Neuronal stem cell (in vitro differentiated cells): ENCODE results near the gene EPB41L2.

ENCODE experiments used
- DNase-seq: peaks from one replicate; pipeline ENCODE4 v3.0.0-alpha.2; 2013; ENCODE audit warnings: low spot score
- H2AFZ ChIP-seq: one replicate; pipeline ENCODE4 v1.6.1; 2013; ENCODE audit warnings: mild to moderate bottlenecking, low read length, inconsistent platforms
- H2AK5ac ChIP-seq: 2 replicates; pipeline ENCODE4 v1.6.1; 2013; ENCODE audit warnings: low read depth, mild to moderate bottlenecking, inconsistent platforms, low read length, moderate library complexity, mixed read lengths
- H2BK120ac ChIP-seq: 2 replicates; pipeline ENCODE4 v1.6.1; 2013; ENCODE audit warnings: low read depth, mild to moderate bottlenecking, inconsistent platforms, low read length, moderate library complexity, mixed read lengths
- H2BK12ac ChIP-seq: one replicate; pipeline ENCODE4 v1.6.1; 2013; ENCODE audit warnings: low read length, inconsistent platforms
- H2BK15ac ChIP-seq: 2 replicates; pipeline ENCODE4 v1.6.1; 2013; ENCODE audit warnings: mild to moderate bottlenecking, low read length, inconsistent platforms, mixed read lengths
- H2BK5ac ChIP-seq: one replicate; pipeline ENCODE4 v1.6.1; 2013; ENCODE audit warnings: inconsistent platforms, mild to moderate bottlenecking, low read length, moderate library complexity
- H3K14ac ChIP-seq: one replicate; pipeline ENCODE4 v1.6.1; 2013; ENCODE audit warnings: low read length, inconsistent platforms
- H3K18ac ChIP-seq: 2 replicates; pipeline ENCODE4 v1.6.1; 2013; ENCODE audit warnings: low read length, inconsistent platforms
- H3K23ac ChIP-seq: 2 replicates; pipeline ENCODE4 v1.6.1; 2013; ENCODE audit warnings: low read depth, mild to moderate bottlenecking, mixed read lengths, low read length, inconsistent platforms; ENCODE audit not compliant: poor library complexity
- H3K27ac ChIP-seq: replicated peaks from 3 replicates; pipeline ENCODE4 v1.5.1; 2013; ENCODE audit warnings: low read length, inconsistent platforms
- H3K27me3 ChIP-seq, 3 experiments: 2 replicates each; pipeline ENCODE4 v1.6.1; 2013; ENCODE audit warnings: low read length in 3 of 3, mild to moderate bottlenecking in 2 of 3, inconsistent platforms in 1 of 3, low read depth in 1 of 3, mixed read lengths in 1 of 3, moderate library complexity in 1 of 3; ENCODE audit not compliant: control insufficient read depth in 3 of 3, insufficient read depth in 3 of 3
- H3K36me3 ChIP-seq, 2 donors: replicated peaks in 1 of 2; 2 replicates each; pipeline ENCODE4 v1.6.1; 2013; ENCODE audit warnings: low read length in 2 of 2; ENCODE audit not compliant: control insufficient read depth in 2 of 2, insufficient read depth in 2 of 2
- H3K4ac ChIP-seq: 2 replicates; pipeline ENCODE4 v1.6.1; 2013; ENCODE audit warnings: inconsistent platforms, mild to moderate bottlenecking, low read length, moderate library complexity
- H3K4me1 ChIP-seq, 2 donors: 1 replicate in 1 of 2; 2 replicates in 1 of 2; pipeline ENCODE4 v1.6.1; 2013; ENCODE audit warnings: low read length in 2 of 2, low read depth in 1 of 2; ENCODE audit not compliant: control insufficient read depth in 2 of 2, insufficient read depth in 1 of 2
- H3K4me2 ChIP-seq: one replicate; pipeline ENCODE4 v1.6.1; 2013; ENCODE audit warnings: mild to moderate bottlenecking, low read length, inconsistent platforms; ENCODE audit not compliant: insufficient read depth, poor library complexity, severe bottlenecking
- H3K4me3 ChIP-seq, 2 donors: 2 replicates each; pipeline ENCODE4 v1.5.1; 2013; ENCODE audit warnings: low read length in 2 of 2, mild to moderate bottlenecking in 2 of 2, inconsistent platforms in 1 of 2, moderate library complexity in 1 of 2
- H3K79me1 ChIP-seq: one replicate; pipeline ENCODE4 v1.6.1; 2013; ENCODE audit warnings: low read depth, mild to moderate bottlenecking, inconsistent platforms, low read length, moderate library complexity
- H3K9ac ChIP-seq: one replicate; pipeline ENCODE4 v1.6.1; 2013; ENCODE audit warnings: mild to moderate bottlenecking, low read depth, low read length, inconsistent platforms; ENCODE audit not compliant: poor library complexity
- H3K9me3 ChIP-seq, 2 donors: replicated peaks in 1 of 2; 2 replicates each; pipeline versions ENCODE3 to v1.6.1; 2013; ENCODE audit warnings: low read length in 2 of 2, mild to moderate bottlenecking in 2 of 2, inconsistent platforms in 1 of 2, low read depth in 1 of 2, mixed read lengths in 1 of 2, moderate library complexity in 1 of 2; ENCODE audit not compliant: control insufficient read depth in 2 of 2, insufficient read depth in 1 of 2
- H4K8ac ChIP-seq: one replicate; pipeline ENCODE4 v1.6.1; 2013; ENCODE audit warnings: low read depth, mild to moderate bottlenecking, inconsistent platforms, low read length, moderate library complexity
- H4K91ac ChIP-seq: one replicate; pipeline ENCODE4 v1.6.1; 2013; ENCODE audit warnings: low read length, low read depth, mild to moderate bottlenecking, inconsistent platforms; ENCODE audit not compliant: poor library complexity
- WGBS, 2 donors: extraction: QIAGEN DNeasy Blood & Tissue Kit; methylation state at CpG; one replicate each; pipeline ENCODE4 v1.1.7; 2013; ENCODE audit warnings: missing lambda C conversion rate in 2 of 2, mixed read lengths in 1 of 2; ENCODE audit not compliant: insufficient read length in 2 of 2, insufficient replicate concordance in 1 of 2; ENCODE audit errors: extremely low coverage in 2 of 2; 5-methylcytosine and 5-hydroxymethylcytosine counted together

Gene EPB41L2

DNA sequence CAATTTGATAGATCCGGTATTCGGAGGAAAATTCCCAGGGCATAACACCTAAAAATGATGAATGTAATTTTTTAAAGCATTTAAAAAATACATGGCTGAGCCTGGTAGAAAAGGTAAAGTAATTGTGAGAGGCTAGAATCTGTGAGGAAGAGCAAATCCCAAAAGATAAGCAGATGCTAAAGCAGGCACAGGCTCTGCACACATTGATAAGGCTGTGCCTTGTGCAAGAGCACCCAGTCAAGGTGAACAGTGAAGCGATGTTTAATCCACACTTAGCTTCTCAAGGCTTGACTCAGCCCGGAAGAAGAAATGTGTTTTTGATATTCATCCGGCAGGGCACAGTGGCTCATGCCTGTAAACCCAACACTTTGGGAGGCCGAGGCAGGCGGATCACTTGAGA, 5.1 kb upstream of the EPB41L2 start:
- Histone ChIP-seq H3K18ac (no peak overlapping the region), H4K8ac (no peak overlapping the region), H3K14ac (no peak overlapping the region), H4K91ac (no peak overlapping the region), H2AFZ (no peak overlapping the region), H2BK120ac (no peak overlapping the region), H2AK5ac (no peak overlapping the region), H3K4me1 (peaks cover 0 to 5% of the 10 kb centered on the region in 2 donors), H3K27me3 (peaks cover 0 to 22% (median 0%) of the 10 kb centered on the region in 3 experiments), H3K23ac (no peak overlapping the region), H3K4me3 (no peak overlapping the region), H3K9ac (no peak overlapping the region), H3K9me3 (no peaks in the 10 kb centered on the region), H2BK5ac (no peak overlapping the region), H3K79me1 (no peaks in the 10 kb centered on the region), H2BK12ac (no peak overlapping the region), H3K4ac (no peak overlapping the region), H3K36me3 (no peaks in the 10 kb centered on the region), H3K27ac (no peak overlapping the region), H2BK15ac (no peak overlapping the region), H3K4me2 (no peak overlapping the region)
- DNase-seq, result no peak
- no CpG with 5 or more reads among the region's 7 CpGs for WGBS, 2 donors

DNA sequence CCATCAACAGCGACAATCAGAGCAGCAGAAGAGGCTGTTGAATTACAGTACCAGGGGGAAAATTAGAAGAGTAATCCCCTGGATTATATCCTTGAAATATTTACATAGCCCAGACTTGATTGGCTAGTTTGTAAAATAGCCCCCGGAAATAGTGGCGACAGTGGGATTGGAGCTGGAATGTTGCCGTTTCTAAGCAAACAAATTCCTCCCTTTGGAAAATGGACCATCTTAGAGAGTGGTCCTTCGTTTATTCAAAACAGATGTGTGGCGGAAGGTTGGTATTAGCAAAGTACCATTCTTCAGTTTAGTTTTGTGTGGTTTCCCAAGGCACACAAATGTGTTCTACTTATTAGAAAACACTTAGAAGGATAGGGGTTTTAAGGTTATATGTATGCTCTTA, 4.5 kb upstream of the EPB41L2 start:
- no peak overlapping the region for H2BK5ac ChIP-seq
- WGBS, 2 donors, result no CpG with 5 or more reads among the region's 6 CpGs
- H3K27ac ChIP-seq, result no peak overlapping the region

DNA sequence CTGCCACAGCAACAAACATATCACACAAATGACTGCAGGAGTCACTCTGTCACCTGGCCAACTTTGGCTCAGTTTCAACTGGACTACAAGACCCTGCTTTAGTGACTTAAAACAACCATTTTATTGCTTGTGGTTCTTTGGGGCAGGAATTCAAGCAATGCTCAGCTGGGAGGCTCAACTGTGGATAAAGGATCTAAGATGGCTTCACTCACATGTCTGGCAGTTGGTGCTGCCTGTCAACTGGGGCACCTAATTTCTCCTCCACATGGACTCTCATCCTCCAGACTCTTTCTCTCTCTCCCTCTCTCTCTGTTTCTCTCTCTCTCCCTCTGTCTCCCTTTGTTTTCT, 2.8 kb upstream of the EPB41L2 start:
- Histone ChIP-seq H4K91ac (no peak overlapping the region), H2BK15ac (no peak overlapping the region), H4K8ac (no peak overlapping the region), H3K4ac (no peak overlapping the region), H2AFZ (no peak overlapping the region), H3K14ac (no peak overlapping the region), H3K79me1 (peaks cover 2% of the 10 kb centered on the region), H3K23ac (no peak overlapping the region), H3K27ac (no peak overlapping the region), H3K9me3 (no peaks in the 10 kb centered on the region), H2BK120ac (no peak overlapping the region), H3K4me2 (no peak overlapping the region), H2AK5ac (no peak overlapping the region), H3K36me3 (no peaks in the 10 kb centered on the region), H2BK5ac (no peak overlapping the region), H3K27me3 (peaks cover 0 to 22% (median 0%) of the 10 kb centered on the region in 3 experiments), H3K9ac (no peak overlapping the region), H3K18ac (no peak overlapping the region), H3K4me3 (no peak overlapping the region), H2BK12ac (no peak overlapping the region), H3K4me1 (peaks cover 6 to 11% of the 10 kb centered on the region in 2 donors)
- no peak for DNase-seq

More for the DNA sequence above, 4.5 kb upstream of the EPB41L2 start:
- Histone ChIP-seq H3K18ac (no peak overlapping the region), H3K4me2 (no peak overlapping the region), H3K4me3 (no peak overlapping the region), H3K79me1 (no peaks in the 10 kb centered on the region), H3K9ac (no peak overlapping the region), H3K36me3 (no peaks in the 10 kb centered on the region), H2AFZ (no peak overlapping the region), H3K27me3 (peaks cover 0 to 22% (median 0%) of the 10 kb centered on the region in 3 experiments), H3K14ac (no peak overlapping the region), H3K4ac (no peak overlapping the region), H2BK12ac (no peak overlapping the region), H2BK15ac (no peak overlapping the region), H3K4me1 (peaks cover 0 to 5% of the 10 kb centered on the region in 2 donors), H2BK120ac (no peak overlapping the region), H4K91ac (no peak overlapping the region), H3K23ac (no peak overlapping the region), H2AK5ac (no peak overlapping the region), H4K8ac (no peak overlapping the region), H3K9me3 (no peaks in the 10 kb centered on the region)
- no peak for DNase-seq

DNA sequence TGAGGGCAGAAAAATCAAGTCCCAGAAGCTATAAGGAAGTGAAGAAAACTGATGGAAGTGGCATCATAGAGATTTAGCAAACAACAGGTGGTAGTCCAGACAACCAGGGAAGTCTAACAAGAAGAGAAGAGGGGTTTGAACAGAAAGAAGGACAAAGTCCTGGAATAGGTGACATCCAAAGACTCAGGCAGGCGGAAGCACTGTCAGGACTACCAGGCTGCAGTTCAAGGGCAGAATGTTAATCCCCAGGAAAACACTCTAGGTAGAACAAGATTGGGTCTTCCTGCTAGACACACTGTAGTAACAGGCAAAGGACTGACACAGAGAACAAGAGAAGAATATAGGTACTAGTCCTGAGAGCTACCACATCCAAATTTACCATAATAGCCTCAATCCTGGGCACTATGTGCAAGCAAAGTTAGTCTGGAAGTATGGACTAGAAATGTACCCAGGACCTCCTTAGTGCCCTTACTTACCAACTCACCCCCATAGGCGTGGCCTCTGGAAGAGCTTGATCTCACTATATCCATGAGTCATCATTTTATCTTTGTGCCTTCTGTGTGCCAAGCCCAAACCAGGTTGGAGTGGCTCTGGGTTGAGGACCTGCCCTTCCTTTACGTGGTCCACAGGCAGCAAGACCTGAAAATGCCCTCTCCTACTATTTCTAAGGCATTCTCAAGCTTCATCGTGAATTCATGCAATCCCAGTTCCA, 2.2 kb upstream of the EPB41L2 start:
- no peak overlapping the region for H4K8ac ChIP-seq
- no peaks in the 10 kb centered on the region for H3K9me3 ChIP-seq
- no peak overlapping the region for H3K4me2 ChIP-seq
- no peak overlapping the region for H2BK12ac ChIP-seq
- no peak overlapping the region for H3K18ac ChIP-seq
- no CpG with 5 or more reads among the region's 4 CpGs for WGBS, 2 donors
- H3K79me1 ChIP-seq, result peaks cover 2% of the 10 kb centered on the region
- H3K4me3 ChIP-seq, result no peak overlapping the region
- H2AK5ac ChIP-seq, result no peak overlapping the region
- no peak overlapping the region for H4K91ac ChIP-seq
- no peak overlapping the region for H2BK5ac ChIP-seq
- H2BK15ac ChIP-seq, result no peak overlapping the region
- no peak overlapping the region for H3K27ac ChIP-seq
- no peaks in the 10 kb centered on the region for H3K36me3 ChIP-seq
- no peak overlapping the region for H3K23ac ChIP-seq
- no peak overlapping the region for H3K14ac ChIP-seq
- no peak overlapping the region for H2BK120ac ChIP-seq
- peaks cover 0 to 22% (median 0%) of the 10 kb centered on the region in 3 experiments for H3K27me3 ChIP-seq
- no peak overlapping the region for H2AFZ ChIP-seq
- peaks cover 6 to 11% of the 10 kb centered on the region in 2 donors for H3K4me1 ChIP-seq
- H3K9ac ChIP-seq, result no peak overlapping the region
- DNase-seq, result no peak
- H3K4ac ChIP-seq, result no peak overlapping the region
